Smooth muscle cell (in vitro differentiated cells): ENCODE results near the gene MAP7D1. TPM values are rescaled to one million over a fixed set of nuclear protein-coding genes. Genes with fewer than 3 reads are reported as not detected.

Source experiments
- DNase-seq: peaks from one replicate; lab custom pipeline; 2025; ENCODE audit not compliant: unreplicated experiment; lab: John Stamatoyannopoulos, UW
- H2AFZ ChIP-seq: fragments of 200-600 bp; sonication (generic); 2 replicates; pipeline ENCODE4 v1.6.0; 2016; ENCODE audit warnings: antibody characterized with exemption, low read depth, mild to moderate bottlenecking
- H3F3A ChIP-seq: fragments of 200-600 bp; sonication (generic); 2 replicates; pipeline ENCODE4 v1.6.0; 2017; ENCODE audit warnings: antibody characterized with exemption, low read depth
- H3K27ac ChIP-seq: fragments of 200-600 bp; sonication (generic); 2 replicates; pipeline ENCODE4 v1.5.1; 2016; ENCODE audit warnings: low read depth, mild to moderate bottlenecking
- H3K27me3 ChIP-seq: fragments of 200-600 bp; sonication (generic); 2 replicates; pipeline ENCODE4 v1.6.1; 2016; ENCODE audit warnings: low read depth, mild to moderate bottlenecking
- H3K36me3 ChIP-seq: fragments of 200-600 bp; sonication (generic); 2 replicates; pipeline ENCODE4 v1.5.1; 2016; ENCODE audit warnings: low read depth
- H3K4me1 ChIP-seq: fragments of 200-600 bp; sonication (generic); 2 replicates; pipeline ENCODE4 v1.5.1; 2016; ENCODE audit warnings: low read depth
- H3K4me2 ChIP-seq: fragments of 200-600 bp; sonication (generic); 2 replicates; pipeline ENCODE4 v1.6.0; 2016; ENCODE audit warnings: mild to moderate bottlenecking
- H3K4me3 ChIP-seq: fragments of 200-600 bp; sonication (generic); 2 replicates; pipeline ENCODE4 v1.5.1; 2016; ENCODE audit warnings: mild to moderate bottlenecking
- H3K79me2 ChIP-seq: fragments of 200-600 bp; sonication (generic); 2 replicates; pipeline ENCODE4 v1.6.0; 2016; ENCODE audit warnings: low read depth, mild to moderate bottlenecking
- H3K9ac ChIP-seq: fragments of 200-600 bp; sonication (generic); 2 replicates; pipeline ENCODE4 v1.6.0; 2016; ENCODE audit warnings: low read depth
- H3K9me3 ChIP-seq: fragments of 200-600 bp; sonication (generic); replicated peaks from 2 replicates; pipeline ENCODE4 v1.5.1; 2016; ENCODE audit warnings: low read depth
- H4K20me1 ChIP-seq: fragments of 200-600 bp; sonication (generic); 2 replicates; pipeline ENCODE4 v1.6.0; 2016; ENCODE audit warnings: low read depth
- WGBS: methylation state at CpG from one replicate; pipeline ENCODE4 v1.1.7; 2016; ENCODE audit warnings: low lambda C conversion rate; 5-methylcytosine and 5-hydroxymethylcytosine counted together
- polyA plus RNA-seq: library from polyadenylated mRNA; unstranded; fragments of >200 nt; fragmentation: Nextera tagmentation; extraction: Ambion mirVana; gene quantifications from 2 replicates; pipeline ENCODE4 v1.2.1, GENCODE V29; 2016
- total RNA-seq: library from RNA; depleted of rRNA; stranded (reverse); fragments of >200 nt; gene quantifications from 2 replicates; pipeline ENCODE4 v1.2.3, GENCODE V29; 2014
- TF ChIP-seq, protein P1 (sequence below): fragments of 200-600 bp; sonication (generic); IDR thresholded peaks from 2 replicates; pipeline ENCODE4 v1.5.1; 2017; ENCODE audit warnings: borderline replicate concordance, mild to moderate bottlenecking, antibody characterized with exemption; ENCODE audit not compliant: insufficient read depth, poor library complexity, severe bottlenecking

MAP7D1 gene
- total and polyA plus RNA-seq, 2 experiments from 2014 or later = 109 to 169 TPM

DNA sequence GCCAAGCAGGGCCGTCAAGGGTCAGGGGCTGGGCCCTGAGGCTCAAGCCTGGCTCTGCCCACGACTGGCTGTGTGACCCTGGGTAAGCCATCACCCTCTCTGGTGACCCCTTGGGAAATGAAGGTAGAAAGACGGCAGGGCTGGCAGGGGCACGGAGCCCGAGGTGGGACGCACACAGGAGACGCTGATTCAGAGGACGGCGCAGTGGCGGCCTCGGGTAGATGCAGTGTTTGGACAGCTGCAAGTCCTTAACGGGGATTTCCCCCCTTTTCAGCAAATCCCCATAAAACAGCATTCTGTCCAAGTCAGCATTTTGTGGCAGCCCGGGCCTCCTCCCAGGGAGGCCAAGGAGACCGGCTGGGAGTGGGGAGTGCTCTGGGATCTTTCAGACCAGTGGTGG is 47.6 kb upstream of the MAP7D1 start:
- no peak overlapping the region for H3K4me3 ChIP-seq
- no peaks in the 10 kb centered on the region for H3K36me3 ChIP-seq
- peak overlapping the region; percentile 73 for H3K9ac ChIP-seq
- H3K79me2 ChIP-seq = no peaks in the 10 kb centered on the region
- H3K27ac ChIP-seq = peak overlapping the region; percentile 94
- 26% methylated on average over 14 of the region's 14 CpGs for WGBS
- H3K27me3 ChIP-seq = no peaks in the 10 kb centered on the region
- H2AFZ ChIP-seq = no peak overlapping the region
- peaks cover 2% of the 10 kb centered on the region for H3F3A ChIP-seq
- peak; percentile 35 for DNase-seq
- H4K20me1 ChIP-seq = no peaks in the 10 kb centered on the region
- TF ChIP-seq, protein P1, sequence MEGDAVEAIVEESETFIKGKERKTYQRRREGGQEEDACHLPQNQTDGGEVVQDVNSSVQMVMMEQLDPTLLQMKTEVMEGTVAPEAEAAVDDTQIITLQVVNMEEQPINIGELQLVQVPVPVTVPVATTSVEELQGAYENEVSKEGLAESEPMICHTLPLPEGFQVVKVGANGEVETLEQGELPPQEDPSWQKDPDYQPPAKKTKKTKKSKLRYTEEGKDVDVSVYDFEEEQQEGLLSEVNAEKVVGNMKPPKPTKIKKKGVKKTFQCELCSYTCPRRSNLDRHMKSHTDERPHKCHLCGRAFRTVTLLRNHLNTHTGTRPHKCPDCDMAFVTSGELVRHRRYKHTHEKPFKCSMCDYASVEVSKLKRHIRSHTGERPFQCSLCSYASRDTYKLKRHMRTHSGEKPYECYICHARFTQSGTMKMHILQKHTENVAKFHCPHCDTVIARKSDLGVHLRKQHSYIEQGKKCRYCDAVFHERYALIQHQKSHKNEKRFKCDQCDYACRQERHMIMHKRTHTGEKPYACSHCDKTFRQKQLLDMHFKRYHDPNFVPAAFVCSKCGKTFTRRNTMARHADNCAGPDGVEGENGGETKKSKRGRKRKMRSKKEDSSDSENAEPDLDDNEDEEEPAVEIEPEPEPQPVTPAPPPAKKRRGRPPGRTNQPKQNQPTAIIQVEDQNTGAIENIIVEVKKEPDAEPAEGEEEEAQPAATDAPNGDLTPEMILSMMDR = no peak
- H3K9me3 ChIP-seq = no peaks in the 10 kb centered on the region
- peaks cover 6% of the 10 kb centered on the region for H3K4me1 ChIP-seq
- peak overlapping the region; percentile 80 for H3K4me2 ChIP-seq

DNA sequence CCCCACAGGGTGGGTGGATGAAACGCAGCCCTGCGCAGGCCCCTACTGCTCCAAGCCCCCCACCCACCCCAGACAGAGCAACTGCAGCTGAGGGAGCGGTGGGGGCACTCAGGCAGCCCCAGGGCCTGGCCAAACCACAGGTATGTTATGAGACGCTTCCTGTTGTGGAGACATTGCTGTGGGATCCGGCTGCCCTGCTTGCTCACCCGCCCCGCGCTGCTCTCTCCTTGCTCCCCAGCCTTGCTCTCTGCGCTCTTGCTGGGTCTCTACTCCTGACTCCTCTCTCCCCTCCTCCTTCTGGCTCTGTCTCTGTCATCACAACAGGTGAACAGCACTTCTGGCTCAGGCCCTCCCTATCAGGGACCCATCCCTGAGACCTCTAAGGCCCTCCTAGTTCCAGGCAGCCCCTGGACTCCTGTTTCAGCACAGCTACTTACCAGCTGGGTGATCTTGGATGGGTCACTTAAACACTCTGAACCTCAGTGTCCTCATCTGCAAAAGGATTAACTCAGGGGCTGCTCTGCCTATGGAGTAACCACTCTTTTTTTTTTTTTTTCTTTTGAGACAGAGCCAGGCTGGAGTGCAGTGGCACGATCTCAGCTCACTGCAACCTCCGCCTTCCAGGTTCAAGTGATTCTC is 46.8 kb upstream of the MAP7D1 start:
- H3K79me2 ChIP-seq = no peaks in the 10 kb centered on the region
- TF ChIP-seq, protein P1 = no peak
- peak overlapping the region; percentile 80 for H3K4me2 ChIP-seq
- peaks cover 6% of the 10 kb centered on the region for H3K4me1 ChIP-seq
- peak overlapping the region; percentile 73 for H3K9ac ChIP-seq
- H3K9me3 ChIP-seq = no peaks in the 10 kb centered on the region
- WGBS = 33% methylated on average over 10 of the region's 11 CpGs
- H3F3A ChIP-seq = peaks cover 2% of the 10 kb centered on the region
- H3K27me3 ChIP-seq = no peaks in the 10 kb centered on the region
- peak overlapping the region; percentile 94 for H3K27ac ChIP-seq
- DNase-seq = peak; percentile 33
- H3K36me3 ChIP-seq = no peaks in the 10 kb centered on the region
- H4K20me1 ChIP-seq = no peaks in the 10 kb centered on the region
- no peak overlapping the region for H3K4me3 ChIP-seq
- no peak overlapping the region for H2AFZ ChIP-seq

DNA sequence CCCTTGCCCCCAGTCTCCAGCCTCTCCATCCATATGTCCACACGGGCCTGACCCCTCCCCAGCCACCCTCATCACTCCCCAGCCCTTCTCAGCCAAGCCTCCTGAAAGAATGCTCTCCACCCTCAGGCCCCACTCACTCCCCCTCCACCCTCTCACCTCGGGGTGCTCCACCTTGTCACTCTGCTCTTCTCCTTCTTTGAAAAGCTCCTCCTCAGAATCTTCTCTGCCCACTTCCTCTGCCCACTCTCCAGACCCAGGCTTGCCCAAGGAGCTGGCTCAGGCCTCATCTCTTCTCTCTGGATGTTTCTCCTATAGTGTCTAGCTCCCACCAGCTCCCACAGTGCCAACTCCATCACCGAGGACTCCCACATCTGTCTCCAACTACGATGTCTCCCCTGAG is 44.8 kb upstream of the MAP7D1 start:
- 82% methylated on average over 4 of the region's 4 CpGs for WGBS

More for the DNA sequence above, 44.8 kb upstream of the MAP7D1 start:
- no peaks in the 10 kb centered on the region for H3K27me3 ChIP-seq
- peaks cover 6% of the 10 kb centered on the region for H3F3A ChIP-seq
- no peak overlapping the region for H3K9ac ChIP-seq
- no peaks in the 10 kb centered on the region for H3K9me3 ChIP-seq
- TF ChIP-seq, protein P1 = no peak
- H4K20me1 ChIP-seq = no peaks in the 10 kb centered on the region
- no peak overlapping the region for H3K4me3 ChIP-seq
- no peak overlapping the region for H3K27ac ChIP-seq
- H3K79me2 ChIP-seq = no peaks in the 10 kb centered on the region
- H3K36me3 ChIP-seq = no peaks in the 10 kb centered on the region
- no peak overlapping the region for H3K4me2 ChIP-seq
- peaks cover 16% of the 10 kb centered on the region for H3K4me1 ChIP-seq
- no peak for DNase-seq
- H2AFZ ChIP-seq = no peak overlapping the region
